ENCODE results near the gene MITF. TPM values are rescaled to one million over a fixed set of nuclear protein-coding genes. Genes with fewer than 3 reads are reported as not detected.

The MITF gene
- total RNA-seq, 1 donor from 2014 or later: 1.5 TPM

GRCh38 chr3:69729147-69729919, 9.9 kb upstream of the MITF start:
- no peak for DNase-seq

- DNase-seq: no peak
Measured at GRCh38 chr3:69731080-69731479, 8.2 kb upstream of the MITF start.

GRCh38 chr3:69735893-69736292, 3.4 kb upstream of the MITF start:
- no peak for DNase-seq

GRCh38 chr3:69737392-69737791, 1.9 kb upstream of the MITF start:
- DNase-seq: no peak

- DNase-seq: peak; percentile 26
Measured at GRCh38 chr3:69738315-69738714, 949 bp upstream of the MITF start.

- no peak for DNase-seq
Measured at GRCh38 chr3:69738859-69739203, 433 bp upstream of the MITF start.

GRCh38 chr3:69740103-69741021, 1.1 kb downstream of the MITF start:
- DNase-seq: peak; percentile 19

GRCh38 chr3:69741032-69741767, 1.9 kb downstream of the MITF start:
- DNase-seq: no peak

- DNase-seq: no peak
Measured at GRCh38 chr3:69742391-69742790, 3.1 kb downstream of the MITF start.

GRCh38 chr3:69743975-69744906, 5.0 kb downstream of the MITF start:
- no peak for DNase-seq

GRCh38 chr3:69745505-69745904, 6.2 kb downstream of the MITF start:
- no peak for DNase-seq

- no peak for DNase-seq
Measured at GRCh38 chr3:69746119-69746518, 6.9 kb downstream of the MITF start.

- DNase-seq: no peak
Measured at GRCh38 chr3:69747511-69748258, 8.4 kb downstream of the MITF start.

GRCh38 chr3:69748503-69748902, 9.2 kb downstream of the MITF start:
- no peak for DNase-seq

- no peak for DNase-seq
Measured at GRCh38 chr3:69749461-69749860, 10.2 kb downstream of the MITF start.

- DNase-seq: no peak
Measured at GRCh38 chr3:69750549-69750948, 11.3 kb downstream of the MITF start.

- no peak for DNase-seq
Measured at GRCh38 chr3:69751074-69751476, 11.8 kb downstream of the MITF start.

- DNase-seq: no peak
Measured at GRCh38 chr3:69752241-69752640, 13.0 kb downstream of the MITF start.

GRCh38 chr3:69753179-69753775, 14.0 kb downstream of the MITF start:
- no peak for DNase-seq

GRCh38 chr3:69755795-69756194, 16.5 kb downstream of the MITF start:
- DNase-seq: no peak
